ENCODE measurements around the gene TJP2. TPM values are rescaled to one million over a fixed set of nuclear protein-coding genes. Genes with fewer than 3 reads are reported as not detected.

TJP2 gene
- total and polyA plus RNA-seq, 2 donors (not counting 3 experiments of a cell fraction or from before 2014, with no cell fraction given), result 83.0 to 168 TPM

GRCh38 chr9:69260161-69260560 lies 86.1 kb downstream of the TJP2 start:
- no TSS peak for BruUV-seq (replicated peaks)

More at GRCh38 chr9:69260161-69260560, 86.1 kb downstream of the TJP2 start:
- dilution Hi-C loops (cut with MboI; ENCODE audit: extremely low pct_ligation_motif_present, low sequenced_read_pairs), result no loop called here
- Histone ChIP-seq H3K9me1 (replicated peaks; ENCODE audit: control insufficient read depth, extremely low read depth, insufficient read depth, low read length) (no peaks in the 10 kb centered on the region), H3K27ac (ENCODE audit: insufficient read depth, low read depth, low read length) (no peak overlapping the region), H3K79me2 (ENCODE audit: control insufficient read depth, insufficient read depth, low read length) (no peaks in the 10 kb centered on the region), H3K27me3 (ENCODE audit: control insufficient read depth in 2 of 2, insufficient read depth in 2 of 2, low read length in 2 of 2) (no peaks in the 10 kb centered on the region), H3K4me1 (ENCODE audit: control insufficient read depth, extremely low read depth, insufficient read depth, low read length) (no peaks in the 10 kb centered on the region), H3K9ac (replicated peaks; ENCODE audit: extremely low read depth, insufficient read depth, low read length) (no peak overlapping the region), H3K4me2 (ENCODE audit: insufficient read depth, low read length) (no peak overlapping the region), H4K20me1 (replicated peaks; ENCODE audit: control insufficient read depth, extremely low read depth, insufficient read depth, low read length) (no peaks in the 10 kb centered on the region), H2AFZ (ENCODE audit: low read depth, low read length) (no peak overlapping the region), H3K36me3 (ENCODE audit: control insufficient read depth in 2 of 2, extremely low read depth in 1 of 2, insufficient read depth in 2 of 2, low read length in 2 of 2) (peaks cover 0 to 4% of the 10 kb centered on the region in 2 experiments), H3K4me3 (replicated peaks in 1 of 3; ENCODE audit: insufficient read depth in 1 of 3, low read depth in 1 of 3, low read length in 3 of 3) (no peak overlapping the region), H3K9me3 (replicated peaks; ENCODE audit: control insufficient read depth, insufficient read depth, low read length) (no peaks in the 10 kb centered on the region)
- no peak for FAIRE-seq
- DNase-seq (ENCODE audit: low read depth, low spot score), result peak; percentile 19
- ChIA-PET CTCF (interaction anchor here (1.2 kb wide), 1 partner anchor 15 kb away, joined by 4 read pairs; no protein-coding TSS in a partner anchor), POLR2A (no interaction called here)
- intact Hi-C loops (cut with micrococcal nuclease), result no loop called here
- TF ChIP-seq POLR2A (IDR thresholded peaks at IDR 0.05; ENCODE audit: low read depth, low read length) (no peak), GATA2 (IDR thresholded peaks at IDR 0.05; ENCODE audit: insufficient read depth, insufficient read length, low read depth, low read length) (no peak), MYC (IDR thresholded peaks at IDR 0.05; ENCODE audit: low read depth, low read length) (no peak), FOS (IDR thresholded peaks at IDR 0.05; ENCODE audit: borderline replicate concordance, insufficient read depth, low read length) (no peak), JUN (IDR thresholded peaks at IDR 0.05; ENCODE audit: borderline replicate concordance, insufficient read depth, insufficient read length, low read depth) (no peak), EZH2 (IDR thresholded peaks at IDR 0.05; ENCODE audit: borderline replicate concordance, low read depth, low read length, severe bottlenecking) (no peak), POLR2AphosphoS5 (IDR thresholded peaks at IDR 0.05; ENCODE audit: insufficient read depth, low read depth, low read length) (no peak)
- TF ChIP-seq, protein P1, sequence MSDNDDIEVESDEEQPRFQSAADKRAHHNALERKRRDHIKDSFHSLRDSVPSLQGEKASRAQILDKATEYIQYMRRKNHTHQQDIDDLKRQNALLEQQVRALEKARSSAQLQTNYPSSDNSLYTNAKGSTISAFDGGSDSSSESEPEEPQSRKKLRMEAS (IDR thresholded peaks at IDR 0.05; ENCODE audit: insufficient read depth, insufficient read length), result no peak
- TF ChIP-seq, protein P2, sequence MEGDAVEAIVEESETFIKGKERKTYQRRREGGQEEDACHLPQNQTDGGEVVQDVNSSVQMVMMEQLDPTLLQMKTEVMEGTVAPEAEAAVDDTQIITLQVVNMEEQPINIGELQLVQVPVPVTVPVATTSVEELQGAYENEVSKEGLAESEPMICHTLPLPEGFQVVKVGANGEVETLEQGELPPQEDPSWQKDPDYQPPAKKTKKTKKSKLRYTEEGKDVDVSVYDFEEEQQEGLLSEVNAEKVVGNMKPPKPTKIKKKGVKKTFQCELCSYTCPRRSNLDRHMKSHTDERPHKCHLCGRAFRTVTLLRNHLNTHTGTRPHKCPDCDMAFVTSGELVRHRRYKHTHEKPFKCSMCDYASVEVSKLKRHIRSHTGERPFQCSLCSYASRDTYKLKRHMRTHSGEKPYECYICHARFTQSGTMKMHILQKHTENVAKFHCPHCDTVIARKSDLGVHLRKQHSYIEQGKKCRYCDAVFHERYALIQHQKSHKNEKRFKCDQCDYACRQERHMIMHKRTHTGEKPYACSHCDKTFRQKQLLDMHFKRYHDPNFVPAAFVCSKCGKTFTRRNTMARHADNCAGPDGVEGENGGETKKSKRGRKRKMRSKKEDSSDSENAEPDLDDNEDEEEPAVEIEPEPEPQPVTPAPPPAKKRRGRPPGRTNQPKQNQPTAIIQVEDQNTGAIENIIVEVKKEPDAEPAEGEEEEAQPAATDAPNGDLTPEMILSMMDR (IDR thresholded peaks at IDR 0.05; ENCODE audit: extremely low read depth in 1 of 2, insufficient read depth in 1 of 2, low read depth in 1 of 2, low read length in 2 of 2), result no peak

All from endothelial cell of umbilical vein (primary cell).